ENCODE measurements around the gene CRYBG3.
A peak's percentile ranks its signal among the peaks of the same experiment; 100 is the strongest.

The CRYBG3 gene

DNA sequence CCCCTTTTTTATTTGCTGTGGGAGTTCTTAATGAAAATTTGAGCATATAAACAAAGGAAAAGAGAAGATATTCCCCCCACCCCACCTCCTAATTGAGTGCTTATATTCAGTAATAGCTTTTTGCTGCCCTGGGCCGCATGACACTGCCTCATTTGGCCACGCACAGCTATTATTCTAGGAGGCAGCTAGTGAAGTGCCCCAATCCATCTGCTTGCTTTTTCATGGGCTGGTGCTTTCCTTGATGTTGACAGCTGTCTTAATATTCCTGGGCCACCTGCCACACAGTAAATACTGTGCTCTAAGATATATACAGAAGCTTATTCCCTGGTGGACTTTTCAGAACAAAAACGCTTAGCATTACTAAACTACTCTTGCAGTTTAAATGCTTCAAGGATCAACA lies 3.8 kb upstream of the CRYBG3 start:
- H3K79me2 ChIP-seq, result no peaks in the 10 kb centered on the region
- H3K4me2 ChIP-seq (ENCODE audit: low read length), result no peak overlapping the region
- H3K9ac ChIP-seq, result no peak overlapping the region
- H3K4me1 ChIP-seq, result no peaks in the 10 kb centered on the region
- no peak overlapping the region for H2AFZ ChIP-seq
- H3K27me3 ChIP-seq (ENCODE audit: control insufficient read depth, insufficient read depth, low read length), result no peaks in the 10 kb centered on the region
- H3K27ac ChIP-seq, result no peak overlapping the region
- no peak overlapping the region for H3K4me3 ChIP-seq (ENCODE audit: low read depth, low read length)
- TF ChIP-seq CTCF (IDR thresholded peaks at IDR 0.05), result no peak
- H3K9me3 ChIP-seq (ENCODE audit: control insufficient read depth, low read length), result no peaks in the 10 kb centered on the region
- H3K36me3 ChIP-seq (ENCODE audit: control insufficient read depth, insufficient read depth, low read length), result no peaks in the 10 kb centered on the region

GRCh38 chr3:97820780-97821179 lies 1.0 kb upstream of the CRYBG3 start:
- no peaks in the 10 kb centered on the region for H3K4me1 ChIP-seq
- no peaks in the 10 kb centered on the region for H3K79me2 ChIP-seq
- H3K9ac ChIP-seq, result no peak overlapping the region
- H3K4me2 ChIP-seq (ENCODE audit: low read length), result no peak overlapping the region
- no peak overlapping the region for H3K4me3 ChIP-seq (ENCODE audit: low read depth, low read length)
- no peaks in the 10 kb centered on the region for H3K27me3 ChIP-seq (ENCODE audit: control insufficient read depth, insufficient read depth, low read length)
- TF ChIP-seq CTCF (IDR thresholded peaks at IDR 0.05), result no peak
- H3K9me3 ChIP-seq (ENCODE audit: control insufficient read depth, low read length), result no peaks in the 10 kb centered on the region
- H3K27ac ChIP-seq, result no peak overlapping the region
- peak overlapping the region; percentile 96 for H2AFZ ChIP-seq
- no peaks in the 10 kb centered on the region for H3K36me3 ChIP-seq (ENCODE audit: control insufficient read depth, insufficient read depth, low read length)

DNA sequence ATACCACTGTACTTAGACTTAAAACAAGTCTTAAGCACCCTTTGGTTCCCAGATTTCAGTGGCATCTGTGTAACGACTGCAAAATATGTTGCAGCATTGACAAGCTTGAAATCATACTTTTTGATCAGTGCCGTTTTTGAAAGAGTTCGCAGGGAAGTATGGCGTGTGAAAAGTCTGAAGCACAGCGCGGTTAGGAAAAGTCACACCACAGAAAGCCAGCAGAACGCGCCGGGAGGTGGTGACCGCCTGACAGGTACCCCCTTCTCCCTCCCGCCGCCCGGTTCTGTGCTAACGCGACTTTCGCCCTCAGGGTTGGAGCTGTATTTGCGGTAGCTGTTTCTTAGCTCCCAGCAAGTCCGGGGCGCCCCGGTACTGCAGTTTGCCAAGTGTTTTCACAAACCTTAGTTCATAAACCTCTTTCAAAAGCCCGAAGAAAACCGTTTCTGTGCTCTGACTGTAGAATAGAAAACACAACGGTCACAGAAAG lies 481 bp upstream of the CRYBG3 start:
- no peaks in the 10 kb centered on the region for H3K4me1 ChIP-seq
- no peak overlapping the region for H3K9ac ChIP-seq
- peak overlapping the region; percentile 29 for H3K27ac ChIP-seq
- no peaks in the 10 kb centered on the region for H3K9me3 ChIP-seq (ENCODE audit: control insufficient read depth, low read length)
- no peaks in the 10 kb centered on the region for H3K36me3 ChIP-seq (ENCODE audit: control insufficient read depth, insufficient read depth, low read length)
- no peaks in the 10 kb centered on the region for H3K27me3 ChIP-seq (ENCODE audit: control insufficient read depth, insufficient read depth, low read length)
- H3K79me2 ChIP-seq, result no peaks in the 10 kb centered on the region
- H3K4me2 ChIP-seq (ENCODE audit: low read length), result peak overlapping the region; percentile 71
- peak overlapping the region; percentile 96 for H2AFZ ChIP-seq
- no peak for TF ChIP-seq CTCF (IDR thresholded peaks at IDR 0.05)
- peak overlapping the region; percentile 81 for H3K4me3 ChIP-seq (ENCODE audit: low read depth, low read length)

DNA sequence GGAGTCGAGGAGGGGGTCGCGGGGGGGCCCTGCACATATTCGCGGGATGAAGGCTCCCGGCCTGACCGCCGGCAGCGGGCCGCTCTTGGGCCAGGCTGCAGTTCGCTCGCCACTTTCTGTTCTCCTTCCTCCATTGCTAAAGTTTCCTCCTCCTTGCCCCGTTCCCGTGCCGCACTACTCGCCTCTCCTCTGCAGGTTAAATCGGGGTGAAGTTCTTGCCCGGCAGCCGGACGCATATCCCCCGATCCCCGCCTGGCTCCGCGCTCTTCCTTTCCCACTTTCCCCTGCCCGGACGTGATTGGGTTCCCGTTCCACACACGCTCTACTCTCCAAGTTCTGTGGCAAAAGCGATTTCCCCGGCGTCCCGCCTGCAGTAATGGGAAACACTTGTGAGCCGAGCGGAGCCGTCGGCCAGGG lies 556 bp downstream of the CRYBG3 start:
- no peaks in the 10 kb centered on the region for H3K27me3 ChIP-seq (ENCODE audit: control insufficient read depth, insufficient read depth, low read length)
- H2AFZ ChIP-seq, result peak overlapping the region; percentile 96
- no peaks in the 10 kb centered on the region for H3K9me3 ChIP-seq (ENCODE audit: control insufficient read depth, low read length)
- H3K27ac ChIP-seq, result peak overlapping the region; percentile 76
- peak overlapping the region; percentile 38 for H3K9ac ChIP-seq
- H3K79me2 ChIP-seq, result peaks cover 4% of the 10 kb centered on the region
- H3K4me1 ChIP-seq, result no peaks in the 10 kb centered on the region
- peak overlapping the region; percentile 71 for H3K4me2 ChIP-seq (ENCODE audit: low read length)
- no peak for TF ChIP-seq CTCF (IDR thresholded peaks at IDR 0.05)
- H3K4me3 ChIP-seq (ENCODE audit: low read depth, low read length), result peak overlapping the region; percentile 81
- no peaks in the 10 kb centered on the region for H3K36me3 ChIP-seq (ENCODE audit: control insufficient read depth, insufficient read depth, low read length)

Data from parathyroid adenoma (tissue), 2 donors.